GM19397 (cell line): ENCODE results near the gene ALDH1A3.

Experiments
- ATAC-seq: cut with Tn5 transposase; IDR thresholded peaks from one replicate; pipeline ENCODE4 v1.9.1; 2021; ENCODE audit warnings: mild to moderate bottlenecking, moderate library complexity; ENCODE audit not compliant: unreplicated experiment

The ALDH1A3 gene

DNA sequence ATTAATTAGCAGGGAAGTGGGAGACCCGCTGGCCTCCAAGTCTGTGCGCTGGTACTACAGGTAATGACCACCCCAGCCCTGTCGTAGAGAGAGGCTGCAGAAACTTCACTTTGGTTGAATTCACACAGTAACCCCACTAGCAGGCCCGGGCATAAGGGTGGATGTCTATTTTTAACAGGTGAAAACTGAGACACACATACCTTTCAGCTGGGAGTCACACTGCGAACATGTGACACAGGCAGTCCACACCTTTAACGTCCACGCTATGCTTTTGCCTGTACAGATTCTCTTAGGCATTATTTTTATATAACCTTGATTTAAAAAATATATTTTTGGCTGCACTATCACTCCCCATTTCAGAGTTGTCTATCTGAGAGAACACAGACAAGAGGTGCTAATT lies 43.4 kb downstream of the ALDH1A3 start:
- no peak for ATAC-seq

DNA sequence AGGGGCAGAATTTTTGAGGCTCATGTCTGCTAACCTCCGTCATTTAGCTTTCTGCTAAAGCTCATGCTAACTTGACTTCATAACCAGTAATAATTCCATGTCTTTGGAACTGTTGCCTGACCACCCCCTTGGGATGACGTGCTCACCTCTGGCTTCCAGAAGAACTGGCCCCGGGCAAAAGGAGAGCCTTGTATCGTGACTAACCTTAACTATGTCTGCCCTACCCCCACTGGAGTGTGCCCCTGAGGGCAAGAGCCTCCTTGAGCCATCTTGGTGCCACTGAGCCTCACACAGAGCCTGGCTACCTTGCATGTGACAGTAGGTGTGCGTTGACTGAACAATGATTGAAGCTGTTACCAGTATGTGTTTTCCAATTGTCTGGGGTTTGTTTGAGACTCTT lies 44.3 kb downstream of the ALDH1A3 start:
- no peak for ATAC-seq

GRCh38 chr15:100924436-100924835 lies 44.8 kb downstream of the ALDH1A3 start:
- no peak for ATAC-seq

GRCh38 chr15:100925480-100925879 lies 45.8 kb downstream of the ALDH1A3 start:
- ATAC-seq: no peak

DNA sequence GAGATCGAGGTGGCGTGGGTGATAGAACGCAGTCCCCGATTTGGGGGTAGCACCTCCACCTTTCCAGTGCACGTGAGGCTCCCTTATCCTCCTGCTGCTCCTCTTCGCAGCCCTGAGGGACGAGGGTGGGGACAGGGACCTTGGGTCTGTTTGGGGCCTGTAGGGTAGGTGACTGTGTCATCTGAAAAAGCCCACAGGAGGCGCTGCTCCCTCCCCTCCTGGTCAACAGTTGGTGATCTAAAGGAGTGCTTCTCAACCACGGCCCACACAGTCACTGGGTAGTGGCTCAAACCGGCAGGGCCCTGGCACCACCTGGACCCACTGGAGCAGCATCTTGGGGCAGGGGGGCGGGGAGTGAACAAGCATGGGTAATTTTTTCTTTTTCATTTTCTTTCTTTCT lies 46.6 kb downstream of the ALDH1A3 start:
- ATAC-seq: no peak

GRCh38 chr15:100926971-100927756 lies 47.5 kb downstream of the ALDH1A3 start:
- peak; percentile 33 for ATAC-seq

- no peak for ATAC-seq
Measured at GRCh38 chr15:100928632-100929280, 49.1 kb downstream of the ALDH1A3 start.

- ATAC-seq: no peak
Measured at GRCh38 chr15:100929641-100930042, 50.0 kb downstream of the ALDH1A3 start.

GRCh38 chr15:100930306-100930848 lies 50.7 kb downstream of the ALDH1A3 start:
- no peak for ATAC-seq

DNA sequence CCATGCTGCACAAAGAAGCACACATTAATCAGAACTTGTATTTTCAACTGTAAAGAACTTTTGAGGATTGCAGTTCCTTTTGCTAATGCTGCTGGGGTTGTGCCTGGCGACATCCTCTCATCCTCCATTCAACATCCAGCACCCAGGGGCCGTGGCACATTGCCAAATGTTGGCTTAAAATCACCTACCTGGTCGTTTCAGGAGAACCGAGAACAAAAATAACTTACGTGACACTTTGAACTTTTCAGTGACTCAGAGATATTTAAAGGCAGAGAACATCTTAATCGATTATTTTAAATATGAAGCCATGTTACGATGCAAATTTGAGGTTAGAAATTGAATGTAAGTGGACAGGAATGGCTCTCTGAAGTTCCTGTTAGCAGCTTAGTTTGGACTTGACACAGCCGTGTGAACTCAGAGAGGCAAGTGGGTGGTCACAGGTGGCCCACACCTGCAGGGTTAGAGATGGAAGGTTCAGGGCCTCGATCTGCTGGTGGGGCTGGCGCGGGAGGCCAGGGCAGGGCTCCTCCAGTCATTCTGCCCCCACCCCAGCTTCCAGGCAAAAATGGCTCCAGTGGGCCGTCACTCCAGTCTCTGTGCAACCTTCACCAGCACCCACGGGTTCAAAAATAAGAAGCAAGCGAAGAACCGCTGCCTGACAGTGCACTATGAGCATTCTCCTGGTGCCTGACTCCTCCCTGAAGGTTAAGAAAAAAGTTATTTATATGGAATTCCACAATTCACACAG lies 51.7 kb downstream of the ALDH1A3 start:
- ATAC-seq: no peak

DNA sequence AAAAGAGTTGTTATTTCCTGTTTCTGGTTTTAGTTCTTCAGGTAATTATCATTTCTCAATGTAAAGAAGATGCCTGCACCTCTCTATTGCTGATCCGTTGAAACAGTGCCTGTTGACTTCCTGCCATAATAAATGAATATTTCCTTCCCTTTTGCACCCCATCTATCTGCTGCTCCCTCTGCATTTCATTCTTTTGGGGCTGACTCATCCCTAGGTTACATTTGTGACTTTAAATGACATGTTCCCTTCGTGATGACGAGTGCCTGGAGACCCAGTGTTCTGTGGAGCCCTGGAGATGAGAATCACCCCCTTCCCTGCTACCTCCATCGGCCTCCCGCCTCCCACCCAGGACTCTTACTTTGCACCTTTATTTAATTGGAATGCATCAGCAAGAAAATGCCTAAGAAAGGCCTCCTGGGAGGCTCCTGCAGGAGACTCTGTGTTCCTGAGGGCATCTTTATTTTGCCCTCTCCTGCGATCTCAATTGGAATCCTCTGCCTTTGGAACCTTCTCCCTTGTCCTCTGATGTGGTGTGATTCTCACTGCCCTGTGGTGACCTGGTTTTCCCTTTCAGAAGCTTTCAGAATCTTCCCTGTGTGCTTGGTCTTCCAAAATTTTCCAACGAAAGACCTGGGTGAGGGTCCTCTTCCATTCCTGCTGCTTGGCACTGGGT lies 53.2 kb downstream of the ALDH1A3 start:
- ATAC-seq: no peak

- no peak for ATAC-seq
Measured at GRCh38 chr15:100934166-100934565, 54.5 kb downstream of the ALDH1A3 start.

DNA sequence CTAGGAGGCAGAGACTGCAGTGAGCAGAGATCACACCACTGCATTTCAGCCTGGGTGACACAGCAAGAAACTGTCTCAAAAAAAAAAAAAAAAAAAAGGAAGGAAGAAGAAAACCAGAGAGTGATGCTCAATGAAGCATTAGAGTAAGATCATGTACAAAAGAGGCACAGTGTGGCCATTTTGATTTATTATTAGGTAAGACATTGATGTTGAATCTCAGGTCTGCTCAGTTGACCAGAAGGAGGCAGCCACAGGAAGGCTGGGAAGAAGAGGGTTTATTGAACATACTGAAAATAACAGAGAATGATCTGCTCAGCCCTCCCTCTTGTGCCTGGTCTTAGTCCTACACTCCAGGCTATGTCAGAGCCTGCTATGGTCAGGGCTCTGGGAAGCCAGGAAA lies 55.1 kb downstream of the ALDH1A3 start:
- ATAC-seq: no peak

- no peak for ATAC-seq
Measured at GRCh38 chr15:100937171-100937570, 57.5 kb downstream of the ALDH1A3 start.

DNA sequence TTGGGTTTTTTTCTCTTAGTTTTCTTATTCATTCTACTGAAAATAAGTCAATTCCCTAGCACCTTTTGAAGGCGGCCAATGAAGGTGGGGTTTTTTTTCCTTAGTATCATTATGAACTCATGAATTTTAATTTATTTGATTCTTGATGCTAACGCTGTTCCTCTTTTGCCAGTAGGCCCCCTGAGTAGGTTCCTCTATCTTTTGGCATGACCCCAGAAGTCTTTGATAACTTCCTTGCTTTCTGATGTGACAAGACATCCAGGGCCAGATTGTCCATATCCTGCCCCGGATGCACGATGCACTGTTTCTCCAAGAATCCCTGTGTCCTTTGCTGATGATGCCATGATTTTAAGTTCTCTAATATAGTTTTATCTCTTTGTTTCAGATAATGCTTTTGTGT lies 60.2 kb downstream of the ALDH1A3 start:
- no peak for ATAC-seq

DNA sequence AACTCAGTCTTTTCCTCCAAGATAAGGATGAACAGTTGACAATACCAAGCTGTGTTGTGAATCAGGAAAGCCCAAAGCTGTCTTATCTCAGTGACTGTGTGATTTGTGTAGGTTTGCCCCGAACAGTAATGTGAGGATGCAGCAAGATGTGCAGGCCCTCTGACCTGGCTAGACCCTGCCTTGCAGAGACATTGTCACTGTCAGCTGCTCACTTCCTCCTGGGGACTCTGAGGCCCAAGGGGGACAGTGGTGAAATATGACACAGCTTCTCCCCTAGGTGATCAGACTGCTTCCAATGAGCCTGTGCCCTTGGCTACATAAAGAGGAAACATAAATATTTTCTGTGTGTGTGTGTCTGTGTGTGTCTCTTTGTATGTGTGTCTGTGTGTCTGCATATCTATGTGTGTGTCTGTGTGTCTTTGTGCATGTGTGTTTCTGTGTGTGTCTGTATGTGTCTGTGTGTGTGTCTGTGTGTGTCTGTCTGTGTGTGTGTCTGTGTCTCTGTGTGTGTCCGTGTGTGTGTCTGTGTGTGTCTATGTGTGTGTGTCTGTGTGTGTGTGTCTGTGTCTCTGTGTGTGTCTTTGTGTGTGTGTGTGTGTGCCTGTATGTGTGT lies 61.2 kb downstream of the ALDH1A3 start:
- peak; percentile 71 for ATAC-seq

DNA sequence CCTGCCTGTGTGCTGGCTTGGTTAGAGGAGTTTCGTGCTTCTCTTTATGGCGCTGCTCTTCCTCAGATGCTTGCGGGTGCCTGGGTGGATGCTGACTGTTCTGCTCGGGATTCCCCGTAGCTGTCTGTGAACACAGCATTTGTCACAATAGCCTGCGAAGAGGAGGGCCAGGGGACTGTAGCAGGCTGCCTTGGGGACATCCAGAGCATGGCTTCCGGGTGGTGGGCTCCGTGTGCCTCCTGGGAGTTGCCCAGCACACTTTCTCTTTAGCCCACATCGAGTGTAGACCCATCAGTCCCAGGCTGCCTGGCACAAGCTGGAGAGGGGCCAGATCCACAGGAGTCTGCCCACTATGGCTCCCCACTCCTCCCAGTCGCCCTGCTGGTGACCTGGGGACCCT lies 61.9 kb downstream of the ALDH1A3 start:
- ATAC-seq: peak; percentile 65

DNA sequence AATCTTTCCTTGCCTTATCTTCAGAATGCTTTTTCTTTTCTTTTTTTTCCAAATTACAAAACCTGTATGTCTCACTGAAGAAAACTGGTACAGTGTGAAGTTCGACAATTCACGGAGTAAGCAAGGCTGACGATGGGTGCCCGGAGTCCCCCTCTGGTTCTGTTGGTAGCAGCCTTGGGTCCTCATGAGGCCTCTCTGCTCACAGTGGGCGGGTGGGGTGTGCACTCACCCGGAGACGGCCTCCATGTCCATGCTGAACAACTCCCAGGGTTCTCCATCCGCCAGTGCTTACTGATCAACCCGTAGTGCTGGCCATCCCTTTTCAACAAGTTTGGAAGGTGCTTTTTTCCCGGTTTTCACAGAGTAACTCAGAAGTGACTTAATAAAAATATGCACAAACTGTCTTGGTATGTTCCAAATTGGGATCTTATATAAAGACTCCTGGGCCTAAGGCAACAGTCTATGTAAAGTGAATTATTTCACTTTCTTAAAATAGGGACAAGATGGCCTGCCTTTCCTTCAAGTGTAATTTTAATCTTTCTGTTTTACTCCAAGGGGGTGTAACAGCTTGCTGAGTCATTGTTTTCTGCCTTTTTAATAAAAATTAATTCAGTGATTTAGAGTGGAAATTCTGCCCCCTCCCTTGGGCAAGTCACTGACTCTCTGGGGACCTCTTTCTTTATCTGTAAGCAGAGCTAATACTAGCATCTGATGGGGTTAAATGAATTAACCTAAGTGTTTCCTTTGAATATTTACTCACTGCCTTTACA lies 63.2 kb downstream of the ALDH1A3 start:
- ATAC-seq: no peak

DNA sequence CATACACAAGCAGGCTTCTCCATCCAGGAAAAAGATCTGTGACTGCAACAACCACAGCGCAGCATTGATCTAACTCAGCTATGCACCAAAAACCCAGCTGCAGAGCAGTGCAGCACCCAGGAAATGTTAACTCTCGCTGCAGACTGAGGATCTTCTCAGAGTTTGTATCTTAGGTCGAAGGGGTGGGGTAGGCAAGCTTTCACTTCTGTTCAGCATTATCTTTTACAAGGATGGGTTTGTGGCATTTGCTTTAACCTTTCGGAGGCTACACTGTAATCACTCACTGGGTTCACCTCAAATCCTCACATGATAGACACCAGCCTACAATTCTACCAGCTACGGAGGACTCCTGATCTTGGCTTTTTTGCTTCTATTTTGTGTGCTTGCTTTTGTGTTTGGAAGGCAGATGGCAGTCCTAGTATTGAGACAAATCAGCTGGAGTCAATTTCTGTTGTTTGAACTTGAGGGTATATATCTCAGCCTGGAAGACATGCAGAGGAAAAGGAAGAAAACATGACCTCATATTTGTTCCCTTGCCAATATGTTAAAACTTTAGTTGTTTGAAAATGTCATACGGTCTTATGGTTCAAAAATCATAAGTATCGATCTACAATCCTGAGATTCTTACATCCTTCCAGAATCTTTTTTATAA lies 64.7 kb downstream of the ALDH1A3 start:
- ATAC-seq: no peak
